Subcutaneous abdominal adipose tissue (tissue), 5 donors: ENCODE measurements around the gene MSI2.

Experiments
- H3K27ac ChIP-seq: one replicate; pipeline ENCODE4 v1.7.0; 2013; ENCODE audit warnings: low read depth, mild to moderate bottlenecking, inconsistent platforms, low read length, moderate library complexity
- H3K27me3 ChIP-seq, 5 donors: one replicate each; pipeline ENCODE4 v1.7.0; 2013; ENCODE audit warnings: low read length in 5 of 5, inconsistent platforms in 1 of 5; ENCODE audit not compliant: control insufficient read depth in 5 of 5, insufficient read depth in 4 of 5
- H3K36me3 ChIP-seq, 5 donors: one replicate each; pipeline ENCODE4 v1.7.0; 2013; ENCODE audit warnings: low read length in 5 of 5; ENCODE audit not compliant: control insufficient read depth in 5 of 5, insufficient read depth in 5 of 5
- H3K4me1 ChIP-seq, 5 donors: one replicate each; pipeline ENCODE4 v1.7.0; 2013; ENCODE audit warnings: low read length in 5 of 5, mild to moderate bottlenecking in 3 of 5, moderate library complexity in 1 of 5; ENCODE audit not compliant: control insufficient read depth in 5 of 5, insufficient read depth in 5 of 5
- H3K4me3 ChIP-seq, 5 donors: one replicate each; pipeline ENCODE4 v1.7.0; 2013; ENCODE audit warnings: low read length in 5 of 5, low read depth in 1 of 5
- H3K9ac ChIP-seq, 5 donors: one replicate each; pipeline ENCODE4 v1.7.0; 2013; ENCODE audit warnings: low read length in 5 of 5, mild to moderate bottlenecking in 4 of 5, moderate library complexity in 3 of 5
- H3K9me3 ChIP-seq, 5 donors: one replicate each; pipeline ENCODE4 v1.7.0; 2013; ENCODE audit warnings: low read length in 5 of 5; ENCODE audit not compliant: control insufficient read depth in 5 of 5
- donor health status: healthy.
- donor health status: healthy.
- donor health status: healthy.
- donor health status: healthy.
- donor health status: healthy.

MSI2 gene

DNA sequence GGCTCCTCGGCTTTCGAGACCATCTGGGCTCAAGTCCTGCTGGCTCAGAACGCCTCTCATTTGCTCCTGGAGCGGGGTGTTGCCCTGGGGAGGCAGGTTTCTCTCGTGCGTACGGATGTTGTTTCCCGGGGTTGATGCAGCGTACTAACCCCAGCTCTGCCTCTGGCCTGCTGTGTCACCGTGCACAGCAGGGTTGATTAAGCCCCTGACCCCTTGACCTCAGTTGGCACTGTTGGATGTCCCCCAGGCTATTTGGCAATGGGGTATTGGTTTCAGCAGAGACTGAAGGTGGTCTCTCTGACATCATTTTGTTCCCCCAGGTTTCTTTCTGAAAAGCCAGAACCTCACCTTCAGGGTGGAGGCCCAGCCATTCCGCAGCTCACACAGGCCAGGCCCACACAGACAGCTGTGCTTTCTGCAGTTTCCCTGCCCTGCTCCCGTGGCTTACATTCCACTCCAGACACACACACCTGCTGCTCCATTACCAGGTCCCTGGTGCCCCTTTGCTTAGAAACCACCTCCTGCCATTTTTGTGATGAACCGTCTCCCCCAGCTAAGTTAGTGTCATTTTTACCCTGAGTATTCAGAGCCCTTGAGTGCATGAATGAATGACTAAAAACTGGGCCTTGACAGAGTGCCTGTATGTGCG, 255.3 kb downstream of the MSI2 start:
- Histone ChIP-seq H3K4me3 (no peak overlapping the region), H3K9me3 (no peaks in the 10 kb centered on the region), H3K27ac (no peak overlapping the region), H3K9ac (no peak overlapping the region), H3K27me3 (no peaks in the 10 kb centered on the region), H3K4me1 (peaks cover 2 to 12% (median 10%) of the 10 kb centered on the region in 5 donors), H3K36me3 (no peaks in the 10 kb centered on the region)

DNA sequence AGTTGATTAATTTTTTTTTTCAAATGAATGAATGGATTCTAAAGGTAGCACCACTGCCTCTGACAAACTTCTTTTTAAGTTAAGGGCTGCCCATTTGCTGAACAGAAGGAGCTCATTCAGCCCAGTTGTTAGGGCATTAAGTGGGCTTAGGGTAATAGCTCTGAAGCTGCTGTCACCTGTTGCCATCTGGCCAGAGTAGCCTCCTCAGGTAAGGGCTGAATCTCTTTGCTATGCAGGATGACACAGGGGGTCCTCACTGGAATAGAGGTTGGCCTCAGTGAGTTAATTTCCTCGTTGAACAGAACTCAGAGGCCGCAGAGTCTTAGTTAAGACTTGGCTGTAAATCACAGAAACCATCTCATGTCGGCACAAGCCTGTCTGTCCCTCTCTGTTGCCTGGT, 255.9 kb downstream of the MSI2 start:
- Histone ChIP-seq H3K4me1 (peaks cover 0 to 9% (median 6%) of the 10 kb centered on the region in 5 donors), H3K36me3 (no peaks in the 10 kb centered on the region), H3K9me3 (no peaks in the 10 kb centered on the region), H3K9ac (no peak overlapping the region), H3K27ac (no peak overlapping the region), H3K4me3 (no peak overlapping the region), H3K27me3 (no peaks in the 10 kb centered on the region)

DNA sequence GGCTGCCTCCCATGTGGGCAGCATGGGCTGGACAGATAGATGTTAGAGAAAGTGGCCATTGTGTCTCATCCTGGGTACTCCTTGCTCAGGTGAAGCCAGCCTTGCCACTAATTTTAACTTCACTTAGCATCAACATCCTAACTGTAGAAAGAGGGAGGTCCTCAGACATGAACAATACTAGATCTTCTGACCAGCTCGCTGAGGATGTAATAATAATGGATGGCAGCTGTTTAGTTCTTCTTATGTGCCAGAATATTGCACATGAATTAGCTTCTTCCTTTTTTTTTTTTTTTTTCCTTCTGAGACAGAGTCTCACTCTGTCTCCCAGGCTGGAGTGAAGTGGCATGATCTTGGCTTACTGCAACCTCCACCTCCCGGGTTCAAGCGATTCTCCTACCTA, 256.4 kb downstream of the MSI2 start:
- peaks cover 2 to 9% (median 2%) of the 10 kb centered on the region in 5 donors for H3K4me1 ChIP-seq
- H3K9me3 ChIP-seq = no peaks in the 10 kb centered on the region
- H3K27me3 ChIP-seq = no peaks in the 10 kb centered on the region
- no peaks in the 10 kb centered on the region for H3K36me3 ChIP-seq
- no peak overlapping the region for H3K9ac ChIP-seq
- H3K27ac ChIP-seq = no peak overlapping the region
- H3K4me3 ChIP-seq = no peak overlapping the region

DNA sequence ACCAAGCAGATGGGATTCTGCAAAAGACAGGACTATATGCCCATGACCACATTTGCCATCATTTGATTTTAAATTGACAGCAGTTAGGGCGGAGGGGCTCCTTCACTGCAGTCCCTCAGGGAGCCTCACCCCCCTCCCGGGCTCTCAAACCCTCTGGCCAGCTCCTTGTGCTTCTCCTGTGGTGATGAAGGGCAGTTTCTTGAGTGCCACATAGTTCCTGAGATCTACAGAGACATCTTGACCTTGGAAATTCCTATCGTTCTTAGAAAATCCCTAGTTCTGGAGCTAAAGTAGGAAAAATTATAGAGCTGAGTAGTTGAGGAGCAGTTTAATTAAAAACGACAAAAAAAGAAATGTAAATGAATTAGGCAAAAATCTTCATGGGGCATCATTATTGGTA, 257.2 kb downstream of the MSI2 start:
- H3K36me3 ChIP-seq = no peaks in the 10 kb centered on the region
- no peak overlapping the region for H3K4me3 ChIP-seq
- H3K4me1 ChIP-seq = peaks cover 0 to 8% (median 2%) of the 10 kb centered on the region in 5 donors

DNA sequence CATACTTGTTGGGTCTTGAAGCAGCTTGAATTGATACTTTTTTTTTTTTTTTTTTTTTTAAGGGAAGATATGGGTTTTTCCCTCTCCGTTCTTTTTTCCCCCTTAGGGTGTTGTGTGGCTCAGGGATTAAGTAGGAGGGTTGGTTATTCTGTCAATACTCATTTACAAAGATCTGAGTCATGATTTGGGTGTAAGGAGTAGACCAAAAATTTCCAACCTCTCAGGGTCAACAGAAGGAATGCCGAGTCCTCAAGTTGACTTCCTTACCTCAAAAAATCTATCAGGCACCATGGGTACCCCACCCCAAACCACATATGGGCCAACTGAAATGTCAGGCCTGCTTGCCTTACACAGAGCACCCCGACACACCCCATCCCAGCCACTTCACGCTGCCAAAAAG, 258.3 kb downstream of the MSI2 start:
- no peaks in the 10 kb centered on the region for H3K36me3 ChIP-seq
- H3K9me3 ChIP-seq = no peaks in the 10 kb centered on the region
- H3K27me3 ChIP-seq = no peaks in the 10 kb centered on the region
- H3K27ac ChIP-seq = no peak overlapping the region
- H3K4me1 ChIP-seq = peaks cover 0 to 8% (median 2%) of the 10 kb centered on the region in 5 donors
- no peak overlapping the region for H3K9ac ChIP-seq
- no peak overlapping the region for H3K4me3 ChIP-seq

More for the DNA sequence above, 257.2 kb downstream of the MSI2 start:
- Histone ChIP-seq H3K9me3 (no peaks in the 10 kb centered on the region), H3K9ac (no peak overlapping the region), H3K27me3 (no peaks in the 10 kb centered on the region), H3K27ac (no peak overlapping the region)

DNA sequence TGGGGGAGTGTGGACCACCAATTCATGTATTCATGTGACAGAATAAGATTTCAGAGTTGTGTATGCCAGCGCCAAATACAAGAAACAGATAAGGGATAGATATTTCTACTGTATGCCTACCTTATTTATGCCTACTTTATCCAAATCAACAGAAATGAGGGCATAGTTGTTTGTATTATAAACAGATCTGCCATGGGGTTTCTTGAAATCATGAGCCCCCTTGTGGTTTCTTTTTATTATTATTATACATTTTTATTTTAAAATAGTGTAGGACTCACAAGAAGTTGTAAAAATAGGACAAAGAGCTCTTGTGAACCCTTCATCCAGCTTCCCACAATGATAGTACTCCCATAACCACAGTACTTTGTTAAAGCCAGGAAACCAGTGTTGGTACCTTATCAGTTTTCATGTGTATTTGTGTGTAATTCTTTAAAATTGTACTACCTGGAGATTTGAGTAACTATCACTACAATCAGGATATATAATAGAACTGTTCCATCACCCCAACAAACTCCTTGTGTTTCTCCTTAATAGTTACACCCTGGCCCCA, 259.4 kb downstream of the MSI2 start:
- H3K4me1 ChIP-seq = peaks cover 0 to 8% (median 2%) of the 10 kb centered on the region in 5 donors
- H3K27me3 ChIP-seq = no peaks in the 10 kb centered on the region
- no peaks in the 10 kb centered on the region for H3K9me3 ChIP-seq
- no peak overlapping the region for H3K9ac ChIP-seq
- H3K27ac ChIP-seq = no peak overlapping the region
- H3K36me3 ChIP-seq = no peaks in the 10 kb centered on the region
- no peak overlapping the region for H3K4me3 ChIP-seq

DNA sequence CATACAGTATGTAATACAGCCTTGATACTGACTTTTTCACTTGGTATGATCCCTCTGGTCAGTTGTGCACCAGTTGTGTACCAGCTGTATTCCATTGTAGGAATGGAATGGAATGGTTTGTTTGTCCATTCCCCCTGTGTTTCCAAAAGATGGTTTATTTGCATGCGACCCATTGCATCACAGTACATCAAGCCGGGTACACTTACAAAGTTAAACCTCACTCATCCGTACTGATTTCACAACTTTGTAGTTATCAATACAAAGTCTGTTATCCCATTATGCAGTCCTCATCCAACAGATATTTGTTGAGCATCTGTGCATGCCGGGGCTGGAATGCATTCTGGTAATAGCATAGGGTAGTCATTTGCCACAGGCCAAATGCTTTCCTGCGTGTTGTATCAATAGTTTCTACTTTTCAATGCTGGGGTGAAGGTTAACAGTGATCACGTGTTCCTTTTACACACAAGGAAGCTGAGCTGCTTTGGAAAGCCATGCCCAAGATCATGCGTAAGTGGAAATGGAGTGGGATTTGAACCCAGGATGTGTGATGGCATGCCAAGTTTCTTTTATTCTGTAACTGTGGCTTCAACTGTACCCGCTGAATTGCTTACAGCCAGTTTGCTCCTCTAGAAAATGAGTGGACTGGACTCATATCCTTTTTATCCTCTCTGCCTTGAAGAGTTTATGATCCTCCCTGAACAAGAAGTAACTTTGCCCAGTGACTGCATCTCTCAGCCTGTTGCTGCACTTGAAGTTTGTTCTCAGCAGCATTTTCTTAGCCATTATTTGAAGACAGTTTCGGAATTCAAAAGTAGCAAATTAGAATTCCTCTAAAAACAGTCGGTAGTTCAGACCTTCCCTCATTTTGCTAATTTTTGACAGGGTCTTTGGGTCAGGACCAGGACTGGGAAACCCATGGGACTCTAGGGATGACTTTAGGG, 260.2 kb downstream of the MSI2 start:
- Histone ChIP-seq H3K27me3 (no peaks in the 10 kb centered on the region), H3K4me1 (peaks cover 0 to 8% (median 2%) of the 10 kb centered on the region in 5 donors), H3K36me3 (no peaks in the 10 kb centered on the region), H3K4me3 (no peak overlapping the region), H3K9me3 (no peaks in the 10 kb centered on the region), H3K27ac (no peak overlapping the region), H3K9ac (no peak overlapping the region)

DNA sequence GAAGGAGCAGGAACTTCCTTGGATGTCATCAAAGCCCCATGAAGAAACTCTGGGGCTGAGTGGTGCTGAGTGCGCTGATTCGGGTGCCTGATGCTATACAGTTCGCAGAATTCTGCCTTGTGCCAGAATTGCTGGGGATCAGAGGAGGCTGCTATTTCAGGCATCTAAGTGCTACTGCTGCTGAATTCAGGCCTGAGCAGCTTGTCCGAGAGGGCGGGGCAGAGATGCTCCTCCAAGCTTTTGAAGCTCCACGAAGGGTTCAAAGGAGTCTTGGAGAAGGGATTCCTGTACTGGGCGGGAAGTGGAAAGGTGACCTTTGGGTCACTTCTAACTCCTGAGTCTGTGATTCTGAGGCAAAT, 260.9 kb downstream of the MSI2 start:
- H3K27me3 ChIP-seq = no peaks in the 10 kb centered on the region
- H3K9ac ChIP-seq = no peak overlapping the region
- H3K4me1 ChIP-seq = peaks cover 0 to 8% (median 2%) of the 10 kb centered on the region in 5 donors
- H3K27ac ChIP-seq = no peak overlapping the region
- no peaks in the 10 kb centered on the region for H3K9me3 ChIP-seq
- no peak overlapping the region for H3K4me3 ChIP-seq
- H3K36me3 ChIP-seq = no peaks in the 10 kb centered on the region

DNA sequence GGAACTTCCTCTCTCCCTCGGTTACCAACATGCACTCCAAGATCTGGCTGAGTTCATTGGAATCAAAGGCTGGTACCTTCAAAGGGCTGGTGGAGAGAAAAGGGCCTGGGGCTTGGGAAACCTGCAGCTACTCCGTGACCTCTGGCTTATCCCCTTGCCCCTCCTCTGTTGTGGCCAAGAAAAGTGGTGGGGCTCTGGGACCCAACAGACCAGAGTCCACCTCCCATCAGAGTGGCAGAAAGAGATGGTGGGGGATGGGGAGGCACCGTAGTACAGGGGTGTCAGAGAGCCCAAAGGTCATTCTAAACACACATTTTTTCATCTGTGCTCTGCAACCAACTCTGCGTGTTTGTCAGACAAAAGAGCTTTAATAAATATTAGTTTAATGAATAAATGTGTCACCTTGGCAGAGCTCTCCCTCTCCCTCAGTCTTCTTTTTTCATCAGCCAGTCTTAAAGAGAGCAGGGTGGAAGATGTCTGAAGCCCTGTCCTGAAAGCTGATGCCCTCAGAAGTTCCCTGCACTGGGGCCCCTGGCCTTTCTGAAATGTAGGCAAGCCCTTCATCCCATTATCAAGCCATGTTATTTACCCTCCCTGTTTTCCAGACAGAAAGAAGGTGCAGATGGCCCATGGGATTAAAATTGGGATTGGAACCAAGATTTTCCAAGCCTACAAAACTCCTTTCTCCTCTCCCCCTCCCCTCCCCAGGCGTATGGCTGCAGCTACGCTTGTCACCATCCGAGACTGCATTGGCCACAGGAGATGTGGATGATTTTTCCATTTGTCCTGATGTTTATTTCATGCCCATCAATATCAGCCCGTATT, 261.5 kb downstream of the MSI2 start:
- no peak overlapping the region for H3K27ac ChIP-seq
- no peaks in the 10 kb centered on the region for H3K27me3 ChIP-seq
- no peak overlapping the region for H3K4me3 ChIP-seq
- no peak overlapping the region for H3K9ac ChIP-seq
- H3K4me1 ChIP-seq = peaks cover 0 to 8% (median 2%) of the 10 kb centered on the region in 5 donors
- H3K36me3 ChIP-seq = no peaks in the 10 kb centered on the region
- H3K9me3 ChIP-seq = no peaks in the 10 kb centered on the region
